Esophagus squamous epithelium (tissue), 4 donors: ENCODE results near the gene SLC5A11.

Experiments
- CTCF ChIP-seq, 6 experiments: fragments of 450-650 bp in 4 of 6; fragments of 200-600 bp in 2 of 6; sonication (generic) in 2 of 6; IDR thresholded peaks; one replicate each; pipeline ENCODE4 v1.5.1; 2016 to 2019; ENCODE audit warnings: antibody characterized with exemption in 6 of 6, mild to moderate bottlenecking in 4 of 6, moderate library complexity in 4 of 6
- POLR2A ChIP-seq, 4 donors: fragments of 450-650 bp; IDR thresholded peaks; one replicate each; pipeline ENCODE4 v1.6.1; 2017; ENCODE audit warnings: antibody characterized with exemption in 4 of 4, mild to moderate bottlenecking in 4 of 4, moderate library complexity in 3 of 4

- TF ChIP-seq CTCF (IDR thresholded peaks at IDR 0.05) (no peak), POLR2A (IDR thresholded peaks at IDR 0.05) (no peak)
Measured at GRCh38 chr16:24909856-24910255, 64.1 kb downstream of the SLC5A11 start.
